ENCODE measurements around the gene CATSPERZ. TPM values are rescaled to one million over a fixed set of nuclear protein-coding genes. Genes with fewer than 3 reads are reported as not detected.
"Not testable (repeated sequence)": the region's sequence is repeated elsewhere in the genome, so short reads cannot be mapped to it uniquely, and the experiment has no call there.

Gene CATSPERZ
- total and polyA plus RNA-seq, 4 donors = 0.50 to 1.6 (median 1.0) TPM

DNA sequence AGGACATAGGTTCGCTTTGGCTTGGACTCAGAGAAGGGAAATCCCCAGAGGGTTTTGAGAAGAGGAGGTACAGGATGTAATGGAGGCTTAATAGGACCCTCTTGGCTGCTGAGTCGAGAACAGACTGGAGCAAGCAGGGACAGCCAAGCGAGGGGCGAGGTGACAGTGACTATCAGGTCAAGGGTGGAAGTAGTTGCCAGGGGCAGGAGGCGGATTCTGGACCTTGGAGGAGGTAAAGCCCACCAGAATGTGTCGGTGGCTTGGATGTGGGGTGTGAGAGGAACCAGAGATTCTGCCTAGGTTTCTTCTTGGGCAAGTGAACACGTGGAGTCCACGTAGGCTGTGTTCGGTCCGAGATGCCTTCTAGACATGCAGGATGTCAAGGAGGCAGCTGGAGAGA, 12.8 kb downstream of the CATSPERZ start:
- no peak for DNase-seq (ENCODE audit: low read depth in 4 of 6, low spot score in 6 of 6)
- Histone ChIP-seq H3K4me1 (ENCODE audit: control insufficient read depth, insufficient read depth, low read length) (peaks cover 14% of the 10 kb centered on the region), H3K36me3 (ENCODE audit: control insufficient read depth, insufficient read depth, low read length) (peaks cover 49% of the 10 kb centered on the region), H3K27me3 (ENCODE audit: control insufficient read depth, insufficient read depth, low read length) (no peaks in the 10 kb centered on the region), H3K27ac (ENCODE audit: low read depth, low read length) (no peak overlapping the region), H3K9me3 (ENCODE audit: control insufficient read depth, insufficient read depth, low read length) (no peaks in the 10 kb centered on the region), H3K4me3 (ENCODE audit: low read depth, low read length) (no peak overlapping the region)
- 95% methylated on average over 10 of the region's 10 CpGs for WGBS (ENCODE audit: insufficient coverage)

DNA sequence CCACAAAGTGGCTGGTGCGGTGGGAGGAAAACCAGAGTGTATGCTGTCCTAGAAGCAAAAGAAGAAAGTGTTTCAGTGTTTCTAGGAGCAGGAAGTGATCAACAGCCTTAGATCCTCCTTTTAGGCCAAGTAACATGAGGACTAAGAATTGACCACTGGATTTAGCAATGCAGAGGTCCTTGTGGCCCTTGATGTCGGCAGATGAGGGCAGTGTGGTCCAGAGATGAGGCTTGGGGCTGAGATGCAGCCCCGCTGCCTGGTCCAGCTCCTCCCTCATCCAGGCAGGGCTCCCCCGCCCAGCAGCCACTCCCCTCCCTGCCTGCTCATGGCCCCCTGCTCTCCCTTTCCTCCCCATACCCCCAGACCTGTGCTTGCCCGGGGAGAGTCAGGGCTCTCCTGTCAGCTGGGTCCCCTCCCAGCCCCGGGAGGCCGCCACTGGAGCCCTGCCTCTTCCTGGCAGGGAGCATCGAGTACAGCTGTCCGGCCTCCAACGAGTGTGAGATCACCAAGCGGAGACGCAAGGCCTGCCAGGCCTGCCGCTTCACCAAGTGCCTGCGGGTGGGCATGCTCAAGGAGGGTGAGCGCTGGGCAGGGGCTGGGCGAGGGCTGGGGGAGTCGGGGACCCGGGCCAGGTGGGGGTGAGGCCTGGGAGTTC, 13.5 kb downstream of the CATSPERZ start:
- WGBS (ENCODE audit: insufficient coverage) = 79% methylated on average over 16 of the region's 18 CpGs
- no peak overlapping the region for H3K27ac ChIP-seq (ENCODE audit: low read depth, low read length)
- no peak overlapping the region for H3K4me3 ChIP-seq (ENCODE audit: low read depth, low read length)
- H3K27me3 ChIP-seq (ENCODE audit: control insufficient read depth, insufficient read depth, low read length) = no peaks in the 10 kb centered on the region
- no peak for DNase-seq (ENCODE audit: low read depth in 4 of 6, low spot score in 6 of 6)
- H3K36me3 ChIP-seq (ENCODE audit: control insufficient read depth, insufficient read depth, low read length) = peaks cover 49% of the 10 kb centered on the region
- H3K4me1 ChIP-seq (ENCODE audit: control insufficient read depth, insufficient read depth, low read length) = peaks cover 14% of the 10 kb centered on the region
- H3K9me3 ChIP-seq (ENCODE audit: control insufficient read depth, insufficient read depth, low read length) = no peaks in the 10 kb centered on the region

DNA sequence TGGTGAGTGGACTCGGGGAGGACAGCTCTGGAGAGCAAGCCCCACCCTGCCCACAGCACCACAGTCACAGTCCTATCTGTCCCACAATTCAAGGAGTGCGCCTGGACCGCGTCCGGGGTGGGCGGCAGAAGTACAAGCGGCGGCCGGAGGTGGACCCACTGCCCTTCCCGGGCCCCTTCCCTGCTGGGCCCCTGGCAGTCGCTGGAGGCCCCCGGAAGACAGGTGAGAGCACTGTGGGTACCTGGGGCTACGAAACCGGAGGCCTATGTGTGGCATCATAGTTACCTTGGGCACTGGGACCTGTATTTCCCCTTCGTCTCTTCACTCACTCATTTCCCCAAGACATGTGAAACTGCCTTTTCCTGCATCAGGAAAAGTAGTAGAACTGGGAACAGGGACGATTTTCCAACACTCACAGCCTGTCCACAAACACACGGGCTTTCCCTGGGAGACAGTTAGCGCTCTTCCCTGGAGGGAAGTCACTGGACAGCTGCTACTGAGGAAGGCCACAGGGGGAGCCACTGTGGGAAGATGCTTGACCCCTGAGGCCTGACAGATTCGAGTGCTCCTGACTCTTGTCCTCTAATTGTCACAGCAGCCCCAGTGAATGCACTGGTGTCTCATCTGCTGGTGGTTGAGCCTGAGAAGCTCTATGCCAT, 14.1 kb downstream of the CATSPERZ start:
- no peak overlapping the region for H3K4me3 ChIP-seq (ENCODE audit: low read depth, low read length)
- no peak for DNase-seq (ENCODE audit: low read depth in 4 of 6, low spot score in 6 of 6)

DNA sequence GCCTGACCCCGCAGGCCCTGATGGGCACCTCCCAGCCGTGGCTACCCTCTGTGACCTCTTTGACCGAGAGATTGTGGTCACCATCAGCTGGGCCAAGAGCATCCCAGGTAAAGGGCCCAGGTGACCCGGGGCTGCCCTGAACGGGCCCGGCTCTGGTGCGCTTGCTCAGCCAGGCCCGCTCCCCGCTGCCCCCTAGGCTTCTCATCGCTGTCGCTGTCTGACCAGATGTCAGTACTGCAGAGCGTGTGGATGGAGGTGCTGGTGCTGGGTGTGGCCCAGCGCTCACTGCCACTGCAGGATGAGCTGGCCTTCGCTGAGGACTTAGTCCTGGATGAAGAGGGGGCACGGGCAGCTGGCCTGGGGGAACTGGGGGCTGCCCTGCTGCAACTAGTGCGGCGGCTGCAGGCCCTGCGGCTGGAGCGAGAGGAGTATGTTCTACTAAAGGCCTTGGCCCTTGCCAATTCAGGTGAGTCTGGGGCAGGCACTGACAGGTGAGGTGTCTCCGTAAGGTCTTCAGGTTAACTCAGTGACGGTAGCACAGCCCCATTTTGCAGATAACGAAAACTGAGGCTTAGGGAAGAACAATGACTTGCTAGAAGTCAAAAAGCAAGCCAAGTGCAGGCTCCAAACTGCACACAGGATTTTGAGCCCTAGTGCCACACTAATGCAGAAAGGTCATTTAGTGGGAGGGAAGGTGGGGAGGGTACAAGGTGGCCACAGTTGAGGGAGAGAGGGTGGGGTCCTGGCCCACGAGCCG, 14.8 kb downstream of the CATSPERZ start:
- 88% methylated on average over 24 of the region's 24 CpGs for whole genome bisulfite sequencing (ENCODE audit: insufficient coverage)
- Histone ChIP-seq H3K9me3 (ENCODE audit: control insufficient read depth, insufficient read depth, low read length) (no peaks in the 10 kb centered on the region), H3K4me3 (ENCODE audit: low read depth, low read length) (no peak overlapping the region), H3K27me3 (ENCODE audit: control insufficient read depth, insufficient read depth, low read length) (no peaks in the 10 kb centered on the region), H3K27ac (ENCODE audit: low read depth, low read length) (no peak overlapping the region), H3K4me1 (ENCODE audit: control insufficient read depth, insufficient read depth, low read length) (peaks cover 24% of the 10 kb centered on the region), H3K36me3 (ENCODE audit: control insufficient read depth, insufficient read depth, low read length) (peaks cover 52% of the 10 kb centered on the region)
- DNase-seq (ENCODE audit: low read depth in 4 of 6, low spot score in 6 of 6) = no peak

More for the DNA sequence above, 14.1 kb downstream of the CATSPERZ start:
- Histone ChIP-seq H3K27me3 (ENCODE audit: control insufficient read depth, insufficient read depth, low read length) (no peaks in the 10 kb centered on the region), H3K9me3 (ENCODE audit: control insufficient read depth, insufficient read depth, low read length) (no peaks in the 10 kb centered on the region), H3K4me1 (ENCODE audit: control insufficient read depth, insufficient read depth, low read length) (peaks cover 20% of the 10 kb centered on the region), H3K27ac (ENCODE audit: low read depth, low read length) (no peak overlapping the region), H3K36me3 (ENCODE audit: control insufficient read depth, insufficient read depth, low read length) (peaks cover 49% of the 10 kb centered on the region)
- 91% methylated on average over 15 of the region's 19 CpGs for WGBS (ENCODE audit: insufficient coverage)

DNA sequence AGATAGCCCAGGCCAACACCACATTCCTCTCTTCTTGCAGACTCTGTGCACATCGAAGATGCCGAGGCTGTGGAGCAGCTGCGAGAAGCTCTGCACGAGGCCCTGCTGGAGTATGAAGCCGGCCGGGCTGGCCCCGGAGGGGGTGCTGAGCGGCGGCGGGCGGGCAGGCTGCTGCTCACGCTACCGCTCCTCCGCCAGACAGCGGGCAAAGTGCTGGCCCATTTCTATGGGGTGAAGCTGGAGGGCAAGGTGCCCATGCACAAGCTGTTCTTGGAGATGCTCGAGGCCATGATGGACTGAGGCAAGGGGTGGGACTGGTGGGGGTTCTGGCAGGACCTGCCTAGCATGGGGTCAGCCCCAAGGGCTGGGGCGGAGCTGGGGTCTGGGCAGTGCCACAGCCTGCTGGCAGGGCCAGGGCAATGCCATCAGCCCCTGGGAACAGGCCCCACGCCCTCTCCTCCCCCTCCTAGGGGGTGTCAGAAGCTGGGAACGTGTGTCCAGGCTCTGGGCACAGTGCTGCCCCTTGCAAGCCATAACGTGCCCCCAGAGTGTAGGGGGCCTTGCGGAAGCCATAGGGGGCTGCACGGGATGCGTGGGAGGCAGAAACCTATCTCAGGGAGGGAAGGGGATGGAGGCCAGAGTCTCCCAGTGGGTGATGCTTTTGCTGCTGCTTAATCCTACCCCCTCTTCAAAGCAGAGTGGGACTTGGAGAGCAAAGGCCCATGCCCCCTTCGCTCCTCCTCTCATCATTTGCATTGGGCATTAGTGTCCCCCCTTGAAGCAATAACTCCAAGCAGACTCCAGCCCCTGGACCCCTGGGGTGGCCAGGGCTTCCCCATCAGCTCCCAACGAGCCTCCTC, 15.7 kb downstream of the CATSPERZ start:
- not testable (repeated sequence) for DNase-seq (ENCODE audit: low read depth in 4 of 6, low spot score in 6 of 6); H3K4me3 ChIP-seq (ENCODE audit: low read depth, low read length); H3K9me3 ChIP-seq (ENCODE audit: control insufficient read depth, insufficient read depth, low read length); H3K27me3 ChIP-seq (ENCODE audit: control insufficient read depth, insufficient read depth, low read length); H3K27ac ChIP-seq (ENCODE audit: low read depth, low read length)
- WGBS (ENCODE audit: insufficient coverage) = 75% methylated on average over 21 of the region's 25 CpGs
- Histone ChIP-seq H3K36me3 (ENCODE audit: control insufficient read depth, insufficient read depth, low read length) (peaks cover 57% of the 10 kb centered on the region), H3K4me1 (ENCODE audit: control insufficient read depth, insufficient read depth, low read length) (peaks cover 24% of the 10 kb centered on the region)

DNA sequence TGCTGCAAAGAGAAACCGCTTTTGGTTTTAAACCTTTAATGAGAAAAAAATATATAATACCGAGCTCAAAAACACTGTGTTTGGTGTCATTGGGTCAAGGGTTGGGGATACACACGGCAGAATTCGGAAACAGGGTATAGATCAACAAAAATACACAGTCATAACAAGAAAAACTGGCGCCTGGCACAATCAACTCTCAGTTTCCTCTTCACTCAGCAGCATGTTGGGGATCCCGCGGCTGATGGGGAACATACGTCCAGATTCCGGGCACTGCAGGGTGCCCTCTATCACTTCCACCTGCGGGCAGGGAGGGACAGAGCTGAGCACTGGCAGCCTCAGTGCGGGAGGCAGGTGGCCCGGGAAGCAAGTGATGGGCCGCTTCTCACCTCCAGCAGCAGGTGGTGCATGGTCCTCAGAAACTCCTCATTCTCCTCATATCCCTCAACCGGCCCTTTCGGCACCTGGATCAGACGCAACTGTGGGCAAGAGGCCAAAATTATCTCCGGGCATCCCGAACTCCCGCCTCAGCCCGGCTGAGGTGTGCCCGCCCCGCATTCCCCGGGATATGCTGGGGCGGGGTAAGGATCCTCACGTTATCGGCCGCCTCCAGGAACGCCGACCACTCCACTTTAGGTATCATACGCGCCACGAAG, 16.6 kb downstream of the CATSPERZ start:
- no peak for DNase-seq (ENCODE audit: low read depth in 4 of 6, low spot score in 6 of 6)
- H3K4me3 ChIP-seq (ENCODE audit: low read depth, low read length) = peak overlapping the region; percentile 98
- H3K4me1 ChIP-seq (ENCODE audit: control insufficient read depth, insufficient read depth, low read length) = peaks cover 24% of the 10 kb centered on the region
- WGBS (ENCODE audit: insufficient coverage) = 0% methylated on average over 27 of the region's 32 CpGs
- peaks cover 61% of the 10 kb centered on the region for H3K36me3 ChIP-seq (ENCODE audit: control insufficient read depth, insufficient read depth, low read length)
- H3K9me3 ChIP-seq (ENCODE audit: control insufficient read depth, insufficient read depth, low read length) = no peaks in the 10 kb centered on the region
- H3K27ac ChIP-seq (ENCODE audit: low read depth, low read length) = peak overlapping the region; percentile 100
- no peaks in the 10 kb centered on the region for H3K27me3 ChIP-seq (ENCODE audit: control insufficient read depth, insufficient read depth, low read length)

DNA sequence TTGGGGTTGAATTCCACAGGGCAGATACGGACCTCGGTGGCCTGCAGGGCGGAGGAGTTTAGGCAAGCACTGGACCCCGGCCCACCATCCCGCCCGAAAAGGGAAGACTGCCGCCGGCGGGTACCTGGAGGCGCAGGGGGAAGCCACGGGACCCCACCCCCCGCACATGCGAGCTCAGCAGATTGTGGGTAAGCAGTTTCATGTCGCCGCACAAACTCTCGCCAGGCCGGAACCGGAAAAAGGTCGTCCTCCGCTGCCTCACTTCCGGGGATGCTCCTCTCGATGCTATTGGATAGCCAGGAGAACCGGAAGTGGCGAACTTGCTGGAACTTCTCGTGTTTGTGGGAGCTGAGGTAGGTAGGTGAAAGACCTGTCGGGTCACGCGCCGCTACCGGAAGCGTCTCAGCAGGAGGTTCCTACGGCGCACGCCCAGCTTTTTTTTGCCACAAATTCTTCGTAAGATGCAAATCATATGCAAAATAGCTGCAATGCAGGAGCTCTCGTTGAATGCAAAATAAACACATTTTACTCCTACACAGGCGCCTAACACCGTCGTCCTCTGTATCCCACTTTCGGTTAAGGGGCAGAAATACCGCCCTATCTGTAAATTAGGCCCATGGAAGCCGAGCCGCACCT, 17.3 kb downstream of the CATSPERZ start, which contains the start of gene TRMT112:
TSS of gene TRMT112 (minus strand) at position 235 of the 636 bp plus-strand sequence. CDS start at position 202, 33 bp downstream.
- under 1% methylated on average over 43 of the region's 43 CpGs for WGBS (ENCODE audit: insufficient coverage)
- no peaks in the 10 kb centered on the region for H3K9me3 ChIP-seq (ENCODE audit: control insufficient read depth, insufficient read depth, low read length)
- DNase-seq (ENCODE audit: low read depth in 4 of 6, low spot score in 6 of 6) = peak; percentile 93 to 100 (median 95)
- no peaks in the 10 kb centered on the region for H3K27me3 ChIP-seq (ENCODE audit: control insufficient read depth, insufficient read depth, low read length)
- H3K36me3 ChIP-seq (ENCODE audit: control insufficient read depth, insufficient read depth, low read length) = peaks cover 64% of the 10 kb centered on the region
- peak within 1 kb of the TSS; percentile 100 for H3K27ac ChIP-seq (ENCODE audit: low read depth, low read length)
- H3K4me3 ChIP-seq (ENCODE audit: low read depth, low read length) = peak within 1 kb of the TSS; percentile 98
- peaks cover 24% of the 10 kb centered on the region for H3K4me1 ChIP-seq (ENCODE audit: control insufficient read depth, insufficient read depth, low read length)

DNA sequence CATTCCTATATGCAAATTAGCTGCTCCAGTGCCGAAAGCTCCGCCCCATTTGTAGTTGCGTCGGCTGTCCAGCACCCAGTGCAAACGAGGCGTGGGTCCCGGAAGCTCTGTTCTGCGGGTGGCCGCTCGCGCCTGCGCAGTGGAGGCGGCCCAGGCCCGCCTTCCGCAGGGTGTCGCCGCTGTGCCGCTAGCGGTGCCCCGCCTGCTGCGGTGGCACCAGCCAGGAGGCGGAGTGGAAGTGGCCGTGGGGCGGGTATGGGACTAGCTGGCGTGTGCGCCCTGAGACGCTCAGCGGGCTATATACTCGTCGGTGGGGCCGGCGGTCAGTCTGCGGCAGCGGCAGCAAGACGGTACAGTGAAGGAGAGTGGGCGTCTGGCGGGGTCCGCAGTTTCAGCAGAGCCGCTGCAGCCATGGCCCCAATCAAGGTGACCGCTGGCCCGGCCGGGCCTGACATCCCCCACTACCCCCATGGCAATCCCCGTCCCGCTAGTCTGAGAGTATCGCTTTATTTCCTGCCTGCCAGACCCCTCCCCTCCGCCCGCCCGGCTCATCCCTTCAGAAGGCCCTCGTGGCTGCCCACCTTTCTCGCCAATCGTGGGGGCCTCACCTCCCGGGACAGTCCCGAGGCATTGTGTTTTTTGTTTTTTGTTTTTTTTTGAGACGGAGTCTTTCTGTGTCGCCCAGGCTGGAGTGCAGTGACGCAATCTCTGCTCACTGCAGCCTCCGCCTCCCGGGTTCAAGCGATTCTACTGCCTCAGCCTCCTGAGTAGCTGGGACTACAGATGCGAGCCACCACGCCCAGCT, 18.0 kb downstream of the CATSPERZ start, which contains the start of gene PRDX5:
TSS of gene PRDX5 (plus strand) at position 161 of the 805 bp plus-strand sequence. CDS start at position 256, 95 bp downstream.
- Histone ChIP-seq H3K4me3 (ENCODE audit: low read depth, low read length) (peak within 1 kb of the TSS; percentile 98), H3K36me3 (ENCODE audit: control insufficient read depth, insufficient read depth, low read length) (peaks cover 64% of the 10 kb centered on the region), H3K27ac (ENCODE audit: low read depth, low read length) (peak within 1 kb of the TSS; percentile 100), H3K9me3 (ENCODE audit: control insufficient read depth, insufficient read depth, low read length) (no peaks in the 10 kb centered on the region), H3K4me1 (ENCODE audit: control insufficient read depth, insufficient read depth, low read length) (peaks cover 24% of the 10 kb centered on the region), H3K27me3 (ENCODE audit: control insufficient read depth, insufficient read depth, low read length) (no peaks in the 10 kb centered on the region)
- 0% methylated on average over 51 of the region's 61 CpGs for WGBS (ENCODE audit: insufficient coverage)
- DNase-seq (ENCODE audit: low read depth in 4 of 6, low spot score in 6 of 6) = peak; percentile 90 to 99 (median 94)
